ENCODE measurements around the gene TACC3.

TACC3 gene

DNA sequence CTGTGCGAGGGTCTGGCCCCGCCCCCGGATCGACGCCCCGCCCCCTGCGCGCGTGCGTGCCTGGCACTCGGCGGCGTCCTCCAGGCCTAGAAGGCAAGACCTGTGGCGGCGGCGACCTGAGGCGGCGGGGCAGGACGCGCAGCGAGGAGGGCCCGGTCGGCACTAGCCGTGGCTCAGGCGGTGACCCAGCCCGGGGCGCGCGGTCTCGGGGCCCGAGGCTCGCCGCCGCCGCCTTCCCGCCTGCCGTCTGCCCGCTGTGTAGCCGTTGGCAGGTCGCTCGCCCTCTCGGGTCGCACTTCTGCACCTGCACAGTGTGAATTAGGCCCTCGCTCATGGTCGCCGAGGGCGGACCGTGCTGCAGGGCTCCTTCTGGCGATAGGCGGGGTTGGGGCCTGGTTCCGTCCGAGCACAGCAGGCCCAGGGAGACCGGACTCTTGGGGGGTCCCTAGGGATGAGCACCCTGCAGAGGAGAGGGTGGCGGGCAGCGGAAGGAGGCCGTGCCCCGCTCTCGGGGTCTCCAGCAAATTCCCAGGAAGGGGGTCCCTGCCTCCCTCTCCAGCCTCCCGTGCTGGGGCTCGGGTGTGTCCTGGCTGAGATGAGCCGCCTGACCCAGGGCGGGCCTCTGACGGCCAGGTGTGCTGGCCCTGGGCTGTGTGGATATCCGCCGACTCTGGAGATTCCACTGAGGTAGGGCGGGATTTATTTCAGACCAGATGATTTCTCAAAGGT is 36.7 kb upstream of the TACC3 start:
- H3K9me3 ChIP-seq = no peaks in the 10 kb centered on the region
- H3K4me3 ChIP-seq (ENCODE audit: low read depth in 1 of 2, low read length in 1 of 2) = peak overlapping the region; percentile 58 to 67

DNA sequence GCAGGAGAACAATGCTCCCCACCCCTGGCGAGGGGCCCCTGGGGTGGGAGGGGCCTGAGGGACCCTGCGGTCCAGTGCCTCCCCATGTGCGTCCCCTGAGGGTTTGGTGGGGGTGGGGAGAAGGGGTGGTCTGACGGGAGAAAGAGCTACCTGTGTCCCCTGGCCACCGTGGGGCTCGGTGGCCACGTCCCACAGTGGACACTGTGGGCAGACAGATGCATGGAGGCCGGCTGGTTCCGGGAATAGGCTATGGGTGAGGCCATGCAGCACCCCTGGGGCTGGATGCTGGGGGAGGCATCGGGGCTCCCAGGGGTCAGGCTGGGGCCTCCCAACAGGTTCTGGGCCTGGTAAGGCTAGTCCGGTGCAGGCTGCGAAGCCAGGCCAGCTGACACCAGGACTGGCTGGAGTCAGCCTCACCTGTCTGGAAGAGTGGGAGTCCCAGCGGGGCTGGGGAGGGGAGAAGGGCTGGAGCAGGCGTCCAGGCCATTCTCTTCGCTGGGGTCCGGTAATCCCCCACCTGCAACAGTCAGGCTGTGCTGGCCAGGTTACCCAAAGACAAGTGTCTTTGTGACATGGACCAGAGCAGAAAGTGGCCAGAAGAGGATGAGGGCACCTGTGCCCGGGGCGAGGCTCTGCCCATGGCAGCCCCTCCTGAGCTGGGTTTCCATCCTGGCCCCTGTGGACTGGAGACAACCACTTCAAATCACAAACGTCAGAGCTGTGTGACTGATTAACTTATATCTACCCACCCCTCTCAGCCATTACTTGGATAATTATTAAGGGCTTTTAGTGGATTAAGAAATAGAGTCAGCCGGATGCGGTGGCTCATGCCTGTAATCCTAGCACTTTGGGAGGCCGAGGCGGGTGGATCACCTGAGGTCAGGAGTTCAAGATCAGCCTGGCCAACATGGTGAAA is 35.8 kb upstream of the TACC3 start:
- Histone ChIP-seq H3K36me3 (no peaks in the 10 kb centered on the region), H3K4me1 (ENCODE audit: control insufficient read depth in 1 of 2, insufficient read depth in 1 of 2, low read depth in 1 of 2, low read length in 1 of 2) (peaks cover 17 to 20% of the 10 kb centered on the region in 2 experiments), H3K4me3 (ENCODE audit: low read depth in 1 of 2, low read length in 1 of 2) (peak overlapping the region in 1 of 2 experiments; percentile 67), H3K9me3 (no peaks in the 10 kb centered on the region), H3K27ac (no peak overlapping the region), H3K27me3 (peaks cover 12% of the 10 kb centered on the region)
- TF ChIP-seq, protein P1, sequence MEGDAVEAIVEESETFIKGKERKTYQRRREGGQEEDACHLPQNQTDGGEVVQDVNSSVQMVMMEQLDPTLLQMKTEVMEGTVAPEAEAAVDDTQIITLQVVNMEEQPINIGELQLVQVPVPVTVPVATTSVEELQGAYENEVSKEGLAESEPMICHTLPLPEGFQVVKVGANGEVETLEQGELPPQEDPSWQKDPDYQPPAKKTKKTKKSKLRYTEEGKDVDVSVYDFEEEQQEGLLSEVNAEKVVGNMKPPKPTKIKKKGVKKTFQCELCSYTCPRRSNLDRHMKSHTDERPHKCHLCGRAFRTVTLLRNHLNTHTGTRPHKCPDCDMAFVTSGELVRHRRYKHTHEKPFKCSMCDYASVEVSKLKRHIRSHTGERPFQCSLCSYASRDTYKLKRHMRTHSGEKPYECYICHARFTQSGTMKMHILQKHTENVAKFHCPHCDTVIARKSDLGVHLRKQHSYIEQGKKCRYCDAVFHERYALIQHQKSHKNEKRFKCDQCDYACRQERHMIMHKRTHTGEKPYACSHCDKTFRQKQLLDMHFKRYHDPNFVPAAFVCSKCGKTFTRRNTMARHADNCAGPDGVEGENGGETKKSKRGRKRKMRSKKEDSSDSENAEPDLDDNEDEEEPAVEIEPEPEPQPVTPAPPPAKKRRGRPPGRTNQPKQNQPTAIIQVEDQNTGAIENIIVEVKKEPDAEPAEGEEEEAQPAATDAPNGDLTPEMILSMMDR (IDR thresholded peaks at IDR 0.05) = no peak

More for the DNA sequence above, 36.7 kb upstream of the TACC3 start:
- Histone ChIP-seq H3K27ac (peak overlapping the region; percentile 69), H3K36me3 (no peaks in the 10 kb centered on the region), H3K4me1 (ENCODE audit: control insufficient read depth in 1 of 2, insufficient read depth in 1 of 2, low read depth in 1 of 2, low read length in 1 of 2) (peaks cover 17 to 20% of the 10 kb centered on the region in 2 experiments), H3K27me3 (peaks cover 12% of the 10 kb centered on the region)
- TF ChIP-seq, protein P1 (IDR thresholded peaks at IDR 0.05) = no peak

DNA sequence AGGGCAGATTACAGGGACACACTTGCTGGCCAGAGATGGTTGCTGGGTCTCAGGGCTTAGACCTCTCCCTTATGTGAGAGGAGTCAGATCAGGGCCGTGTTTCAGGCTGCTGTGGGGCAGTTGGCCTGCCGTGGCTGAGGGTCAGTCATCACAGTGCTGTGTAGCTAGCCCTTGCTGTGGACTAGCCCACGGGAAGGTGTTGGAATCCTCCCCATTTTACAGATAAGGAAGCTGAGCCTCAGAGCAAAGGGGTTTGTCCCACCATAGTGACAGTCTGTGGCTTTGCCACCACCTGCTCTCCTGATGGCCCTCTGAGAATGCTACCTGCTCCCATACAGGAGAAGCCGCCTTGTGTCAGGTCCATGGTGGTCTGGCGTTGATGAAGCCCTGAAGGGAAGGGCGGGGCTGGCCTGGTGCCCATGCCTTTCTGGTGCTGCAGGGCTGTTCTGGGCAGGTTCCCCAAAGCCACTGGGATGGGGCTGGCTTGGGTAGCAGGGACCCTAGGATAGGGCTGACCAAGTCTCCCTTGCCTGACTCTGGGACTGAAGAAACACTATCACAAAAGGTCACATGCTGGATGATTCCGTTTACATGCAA is 34.8 kb upstream of the TACC3 start:
- Histone ChIP-seq H3K27me3 (peaks cover 12% of the 10 kb centered on the region), H3K27ac (no peak overlapping the region), H3K36me3 (peaks cover 10% of the 10 kb centered on the region), H3K4me1 (ENCODE audit: control insufficient read depth in 1 of 2, insufficient read depth in 1 of 2, low read depth in 1 of 2, low read length in 1 of 2) (peaks cover 17 to 20% of the 10 kb centered on the region in 2 experiments), H3K9me3 (no peaks in the 10 kb centered on the region), H3K4me3 (ENCODE audit: low read depth in 1 of 2, low read length in 1 of 2) (no peak overlapping the region)
- TF ChIP-seq, protein P1 (IDR thresholded peaks at IDR 0.05) = no peak

DNA sequence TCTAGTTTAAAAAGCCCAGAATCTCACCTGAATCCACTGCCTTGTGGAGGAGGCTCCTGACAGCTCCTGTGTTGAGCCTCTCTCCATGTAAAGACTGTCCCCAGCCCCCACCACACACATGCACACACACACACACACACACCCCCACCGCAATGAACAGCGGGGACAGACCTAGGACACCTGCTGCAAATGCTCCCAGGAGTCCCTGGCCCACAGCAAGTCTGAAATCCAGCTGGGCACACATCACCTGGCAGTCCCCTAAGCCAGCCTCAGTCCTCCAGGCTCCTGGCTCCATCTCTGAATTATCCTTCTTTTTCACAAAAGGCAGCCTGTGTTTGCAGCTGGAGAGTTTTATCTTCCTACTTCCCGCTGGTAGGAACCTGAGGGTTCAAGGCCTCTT is 30.6 kb upstream of the TACC3 start:
- no peaks in the 10 kb centered on the region for H3K9me3 ChIP-seq
- no peak overlapping the region for H3K4me3 ChIP-seq (ENCODE audit: low read depth in 1 of 2, low read length in 1 of 2)
- H3K27ac ChIP-seq = no peak overlapping the region
- peaks cover 10 to 12% of the 10 kb centered on the region in 2 experiments for H3K4me1 ChIP-seq (ENCODE audit: control insufficient read depth in 1 of 2, insufficient read depth in 1 of 2, low read depth in 1 of 2, low read length in 1 of 2)
- TF ChIP-seq, protein P1 (IDR thresholded peaks at IDR 0.05) = no peak
- no peaks in the 10 kb centered on the region for H3K27me3 ChIP-seq
- peaks cover 28% of the 10 kb centered on the region for H3K36me3 ChIP-seq

DNA sequence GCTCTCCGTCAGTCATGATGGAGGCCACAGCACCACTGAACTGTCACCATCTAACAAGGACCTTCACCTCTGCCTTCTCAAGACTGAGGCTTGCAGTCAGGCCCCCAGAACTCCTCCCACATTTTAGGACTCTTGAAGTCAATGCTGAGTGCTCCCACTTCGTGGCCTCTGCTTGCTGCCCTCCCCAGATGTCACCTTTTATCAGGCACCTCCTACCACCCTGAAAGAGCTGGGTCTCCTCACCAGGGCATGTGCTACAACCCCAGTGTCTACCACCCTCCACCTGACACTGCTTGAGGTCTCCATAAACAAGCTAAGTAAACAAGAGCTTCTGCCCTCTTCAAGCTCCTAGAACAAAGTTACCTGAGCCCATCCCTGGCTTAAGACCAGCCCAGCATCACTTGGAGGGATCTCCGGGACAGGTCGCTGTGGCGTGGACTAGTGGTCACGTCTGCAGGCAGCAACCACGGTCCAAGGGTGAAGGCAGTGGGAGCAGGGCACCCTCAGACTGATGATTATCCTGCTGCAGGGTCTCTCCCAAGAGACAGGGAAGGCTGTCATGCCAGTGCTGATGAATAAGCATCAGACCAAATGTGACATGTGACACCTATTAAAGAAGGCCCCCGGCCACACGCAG is 29.5 kb upstream of the TACC3 start:
- no peak overlapping the region for H3K27ac ChIP-seq
- H3K36me3 ChIP-seq = peaks cover 35% of the 10 kb centered on the region
- peaks cover 10 to 12% of the 10 kb centered on the region in 2 experiments for H3K4me1 ChIP-seq (ENCODE audit: control insufficient read depth in 1 of 2, insufficient read depth in 1 of 2, low read depth in 1 of 2, low read length in 1 of 2)
- H3K9me3 ChIP-seq = no peaks in the 10 kb centered on the region
- H3K4me3 ChIP-seq (ENCODE audit: low read depth in 1 of 2, low read length in 1 of 2) = no peak overlapping the region
- H3K27me3 ChIP-seq = no peaks in the 10 kb centered on the region
- TF ChIP-seq, protein P1 (IDR thresholded peaks at IDR 0.05) = no peak

Measured in neutrophil (primary cell).